DMS114 treated with DMSO at 0.1 percent for 48 hours (cell line): ENCODE results near the gene SEZ6.

Experiments
- DNase-seq: peaks from one replicate; lab custom pipeline; 2025; ENCODE audit not compliant: unreplicated experiment; lab: John Stamatoyannopoulos, UW

The SEZ6 gene

DNA sequence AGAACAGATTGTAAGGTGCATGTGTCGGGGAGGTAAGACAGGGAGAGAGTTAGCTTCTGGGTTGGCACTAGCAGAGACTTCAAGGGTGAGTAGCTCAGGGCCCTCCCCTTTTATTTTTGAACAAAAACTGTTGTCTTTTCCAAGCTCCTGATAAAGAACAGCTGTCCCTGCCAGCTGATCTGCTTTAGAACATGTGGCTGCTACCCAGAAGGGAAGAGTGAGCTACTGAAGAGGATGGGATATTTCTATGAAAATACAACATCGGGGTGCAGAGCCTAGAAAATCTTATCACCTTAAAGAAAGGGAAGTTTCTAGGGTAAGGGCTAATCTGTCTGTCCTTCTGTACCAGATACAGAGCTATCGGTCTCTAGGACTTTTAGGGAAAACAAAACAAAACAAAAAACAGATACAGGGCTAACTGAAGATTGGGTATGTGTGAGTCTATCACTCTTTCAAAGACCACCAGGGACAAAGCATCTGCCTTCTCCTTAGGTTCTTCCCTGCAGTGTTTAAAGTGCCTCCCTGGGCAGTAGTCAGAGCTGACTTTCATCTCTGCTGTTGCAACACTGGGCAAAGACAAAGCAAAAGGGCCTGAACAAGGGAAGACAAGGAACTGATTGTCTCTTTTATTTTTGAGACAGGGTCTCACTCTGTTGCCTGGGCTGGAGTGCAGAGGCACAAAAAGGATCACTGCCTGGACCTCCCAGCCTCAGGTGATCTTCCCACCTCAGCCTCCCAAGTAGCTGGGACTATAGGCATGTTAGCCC is 97.9 kb downstream of the SEZ6 start:
- no peak for DNase-seq

- DNase-seq, result no peak
These were observed 99.0 kb downstream of the SEZ6 start for GRCh38 chr17:28906706-28907438.

- DNase-seq, result no peak
These were observed 99.6 kb downstream of the SEZ6 start for GRCh38 chr17:28906276-28906675.
